Renal cortical epithelial cell (primary cell): Measurements from ENCODE around the gene CDAN1. TPM values are rescaled to one million over a fixed set of nuclear protein-coding genes. Genes with fewer than 3 reads are reported as not detected.

Experiments used
- DNase-seq: peaks from one replicate; pipeline ENCODE4 v3.0.0-alpha.2; 2011; ENCODE audit warnings: low read depth
- total RNA-seq: library from RNA; depleted of rRNA; stranded (reverse); fragments of >200 nt; gene quantifications from 2 replicates; pipeline ENCODE4 v1.2.3, GENCODE V29; 2014

Gene CDAN1
- total RNA-seq, 1 donor from 2014 or later: 13.0 TPM

GRCh38 chr15:42735382-42736165 lies 1.4 kb downstream of the CDAN1 start:
- DNase-seq: no peak

GRCh38 chr15:42734076-42734672 lies 2.8 kb downstream of the CDAN1 start:
- DNase-seq: no peak

- DNase-seq: no peak
Measured at GRCh38 chr15:42733027-42733426, 3.9 kb downstream of the CDAN1 start.

- DNase-seq: no peak
Measured at GRCh38 chr15:42732095-42732827, 4.7 kb downstream of the CDAN1 start.

GRCh38 chr15:42731461-42731860 lies 5.5 kb downstream of the CDAN1 start:
- no peak for DNase-seq

GRCh38 chr15:42730536-42730935 lies 6.4 kb downstream of the CDAN1 start:
- no peak for DNase-seq

- DNase-seq: no peak
Measured at GRCh38 chr15:42730135-42730534, 6.8 kb downstream of the CDAN1 start.

GRCh38 chr15:42729409-42729808 lies 7.5 kb downstream of the CDAN1 start:
- DNase-seq: no peak

GRCh38 chr15:42728972-42729371 lies 8.0 kb downstream of the CDAN1 start:
- DNase-seq: no peak

- no peak for DNase-seq
Measured at GRCh38 chr15:42728560-42728959, 8.4 kb downstream of the CDAN1 start.

GRCh38 chr15:42727750-42728381 lies 9.1 kb downstream of the CDAN1 start:
- no peak for DNase-seq

GRCh38 chr15:42726114-42726513 lies 10.8 kb downstream of the CDAN1 start:
- no peak for DNase-seq

GRCh38 chr15:42725331-42725903 lies 11.5 kb downstream of the CDAN1 start:
- DNase-seq: no peak

- no peak for DNase-seq
Measured at GRCh38 chr15:42724276-42724675, 12.7 kb downstream of the CDAN1 start.

GRCh38 chr15:42723068-42723467 lies 13.9 kb downstream of the CDAN1 start:
- DNase-seq: no peak

GRCh38 chr15:42721916-42722315 lies 15.0 kb downstream of the CDAN1 start:
- no peak for DNase-seq

- DNase-seq: peak; percentile 54
Measured at GRCh38 chr15:42721016-42721415, 15.9 kb downstream of the CDAN1 start.

- no peak for DNase-seq
Measured at GRCh38 chr15:42720071-42720470, 16.9 kb downstream of the CDAN1 start.

GRCh38 chr15:42719043-42719442 lies 17.9 kb downstream of the CDAN1 start:
- DNase-seq: peak; percentile 17

- no peak for DNase-seq
Measured at GRCh38 chr15:42716626-42717025, 20.3 kb downstream of the CDAN1 start.

GRCh38 chr15:42716125-42716524 lies 20.8 kb downstream of the CDAN1 start:
- DNase-seq: no peak

- no peak for DNase-seq
Measured at GRCh38 chr15:42712584-42712983, 24.3 kb downstream of the CDAN1 start.
